SK-N-SH (cell line): ENCODE measurements around the gene MYL2. TPM values are rescaled to one million over a fixed set of nuclear protein-coding genes. Genes with fewer than 3 reads are reported as not detected.

ENCODE experiments used
- CTCF ChIA-PET: fragments of 300-600, 350-600 bp; formaldehyde crosslinking; extraction: SDS; loops from one replicate; lab custom pipeline; 2021; lab: Yijun Ruan, JAX
- POLR2A ChIA-PET: fragments of 350-600 bp; sonication (Branson Sonifier 250); formaldehyde crosslinking; extraction: SDS; loops from one replicate; lab custom pipeline; 2020; ENCODE audit warnings: antibody characterized with exemption, inconsistent platforms; lab: Yijun Ruan, JAX
- DNase-seq: peaks from one replicate; pipeline ENCODE4 v3.0.0; 2012
- H2AFZ ChIP-seq: fragments of 200-600 bp; sonication (generic); 2 replicates; pipeline ENCODE4 v1.8.1; 2016; ENCODE audit warnings: antibody characterized with exemption, mild to moderate bottlenecking, low read depth
- H3F3A ChIP-seq: fragments of 200-600 bp; sonication (generic); replicated peaks from 2 replicates; pipeline ENCODE3; 2016; ENCODE audit warnings: antibody characterized with exemption, mild to moderate bottlenecking; ENCODE audit not compliant: insufficient read depth
- H3K27ac ChIP-seq, 2 experiments: fragments of 200-500 bp in 1 of 2; fragments of 200-600 bp in 1 of 2; sonication (Bioruptor generic) in 1 of 2; sonication (generic), shearing (Covaris generic) in 1 of 2; 2 replicates each; pipeline versions ENCODE4 v1.5.1 to v1.6.1; 2014 to 2016; ENCODE audit warnings: low read depth in 2 of 2, inconsistent platforms in 1 of 2, low read length in 1 of 2, mild to moderate bottlenecking in 1 of 2, mixed read lengths in 1 of 2
- H3K27me3 ChIP-seq: fragments of 200-600 bp; sonication (generic), shearing (Covaris generic); 2 replicates; pipeline ENCODE4 v1.6.1; 2016; ENCODE audit warnings: mixed run types; ENCODE audit not compliant: insufficient read depth
- H3K36me3 ChIP-seq, 2 experiments: fragments of 200-500 bp in 1 of 2; fragments of 200-600 bp in 1 of 2; sonication (Bioruptor generic) in 1 of 2; sonication (generic) in 1 of 2; replicated peaks in 1 of 2; 2 replicates each; pipeline versions ENCODE3 to v1.5.1; 2014 to 2016; ENCODE audit warnings: low read length in 1 of 2, mild to moderate bottlenecking in 1 of 2; ENCODE audit not compliant: insufficient read depth in 2 of 2, control insufficient read depth in 1 of 2
- H3K4me1 ChIP-seq, 2 experiments: fragments of 200-500 bp in 1 of 2; fragments of 200-600 bp in 1 of 2; sonication (Bioruptor generic) in 1 of 2; sonication (generic), shearing (Covaris generic) in 1 of 2; 2 replicates each; pipeline versions ENCODE4 v1.5.1 to v1.6.1; 2014 to 2016; ENCODE audit warnings: low read depth in 1 of 2, low read length in 1 of 2, mixed run types in 1 of 2; ENCODE audit not compliant: insufficient read depth in 2 of 2, control insufficient read depth in 1 of 2
- H3K4me2 ChIP-seq: fragments of 200-600 bp; sonication (generic), shearing (Covaris generic); 2 replicates; pipeline ENCODE4 v1.6.1; 2017; ENCODE audit warnings: mixed run types
- H3K4me3 ChIP-seq, 2 experiments: fragments of 200-500 bp in 1 of 2; fragments of 200-600 bp in 1 of 2; sonication (Bioruptor generic) in 1 of 2; sonication (generic), shearing (Covaris generic) in 1 of 2; 2 replicates each; pipeline versions ENCODE4 v1.5.1 to v1.8.1; 2014 to 2016; ENCODE audit warnings: low read depth in 2 of 2, inconsistent platforms in 1 of 2, low read length in 1 of 2, mild to moderate bottlenecking in 1 of 2, mixed read lengths in 1 of 2, moderate library complexity in 1 of 2
- H3K79me2 ChIP-seq: fragments of 200-600 bp; sonication (generic); 2 replicates; pipeline ENCODE4 v1.8.1; 2017; ENCODE audit warnings: mild to moderate bottlenecking; ENCODE audit not compliant: insufficient read depth
- H3K9ac ChIP-seq: fragments of 200-600 bp; sonication (generic); 2 replicates; pipeline ENCODE4 v1.6.1; 2017; ENCODE audit warnings: mixed run types
- H3K9me2 ChIP-seq: fragments of 200-600 bp; sonication (generic); 2 replicates; pipeline ENCODE4 v1.6.1; 2017; ENCODE audit warnings: mixed run types
- H3K9me3 ChIP-seq: fragments of 200-600 bp; sonication (generic); 2 replicates; pipeline ENCODE4 v1.6.1; 2017; ENCODE audit warnings: mixed run types, mild to moderate bottlenecking, moderate library complexity
- H4K20me1 ChIP-seq: fragments of 200-600 bp; sonication (generic); 2 replicates; pipeline ENCODE4 v1.6.1; 2017; ENCODE audit warnings: mild to moderate bottlenecking, mixed run types; ENCODE audit not compliant: insufficient read depth
- EP300 ChIP-seq, 2 experiments: IDR thresholded peaks; 2 replicates each; pipeline versions ENCODE4 v1.4.0 to v1.6.1; 2012; ENCODE audit warnings: borderline replicate concordance in 1 of 2, low read depth in 1 of 2, low read length in 1 of 2
- FOSL2 ChIP-seq: IDR thresholded peaks from 2 replicates; pipeline ENCODE4 v1.4.0; 2012; ENCODE audit warnings: low read depth, mild to moderate bottlenecking, moderate library complexity, borderline replicate concordance
- GATA2 ChIP-seq: sonication (generic); formaldehyde crosslinking; IDR thresholded peaks from 2 replicates; pipeline ENCODE4 v1.5.0; 2020; ENCODE audit warnings: mild to moderate bottlenecking, missing genetic modification reagents
- MXI1 ChIP-seq: IDR thresholded peaks from 2 replicates; pipeline ENCODE4 v1.6.1; 2012; ENCODE audit warnings: mild to moderate bottlenecking, low read depth, low read length, improper control_type of control experiment
- NRF1 ChIP-seq: IDR thresholded peaks from 2 replicates; pipeline ENCODE4 v1.6.1; 2012; ENCODE audit warnings: low read depth, mild to moderate bottlenecking, low read length
- POLR2AphosphoS5 ChIP-seq: IDR thresholded peaks from 2 replicates; pipeline ENCODE4 v1.6.1; 2012; ENCODE audit warnings: low read depth, low read length
- TCF12 ChIP-seq: IDR thresholded peaks from 2 replicates; pipeline ENCODE4 v1.4.0; 2012
- WGBS: methylation state at CpG from one replicate; pipeline ENCODE4 v1.1.6; 2017; ENCODE audit warnings: low lambda C conversion rate; 5-methylcytosine and 5-hydroxymethylcytosine counted together
- polyA plus RNA-seq, 3 experiments: library from polyadenylated mRNA; depleted of rRNA; stranded (reverse); fragments of >200 nt; gene quantifications; 2 replicates each; pipeline ENCODE4 v1.2.3, GENCODE V29; 2012
- TF ChIP-seq, protein P1 (sequence below): fragments of 150-350 bp; IDR thresholded peaks from 2 replicates; pipeline ENCODE4 v1.6.1; 2017; ENCODE audit warnings: antibody characterized with exemption, low read length, low read depth, borderline replicate concordance
- TF ChIP-seq, protein P2 (sequence below): fragments of 200-600 bp; sonication (generic); IDR thresholded peaks from 2 replicates; pipeline ENCODE4 v1.6.1; 2017; ENCODE audit warnings: antibody characterized with exemption, mild to moderate bottlenecking, moderate library complexity
- TF ChIP-seq, protein P3 (sequence below): IDR thresholded peaks from 2 replicates; pipeline ENCODE4; 2012
- TF ChIP-seq, protein P4 (sequence below): fragments of 150-350 bp; IDR thresholded peaks from 2 replicates; pipeline ENCODE4 v1.6.1; 2016; ENCODE audit warnings: mild to moderate bottlenecking, low read depth, low read length
- TF ChIP-seq, protein P5 (sequence below): IDR thresholded peaks from 2 replicates; pipeline ENCODE4 v1.4.0; 2012; ENCODE audit warnings: low read depth, borderline replicate concordance
- TF ChIP-seq, protein P6 (sequence below): IDR thresholded peaks from 2 replicates; pipeline ENCODE4 v1.4.0; 2012; ENCODE audit warnings: low read depth

MYL2 gene
- polyA plus RNA-seq, 1 of the 3 experiments (the other 2 are of a cell fraction): not detected

DNA sequence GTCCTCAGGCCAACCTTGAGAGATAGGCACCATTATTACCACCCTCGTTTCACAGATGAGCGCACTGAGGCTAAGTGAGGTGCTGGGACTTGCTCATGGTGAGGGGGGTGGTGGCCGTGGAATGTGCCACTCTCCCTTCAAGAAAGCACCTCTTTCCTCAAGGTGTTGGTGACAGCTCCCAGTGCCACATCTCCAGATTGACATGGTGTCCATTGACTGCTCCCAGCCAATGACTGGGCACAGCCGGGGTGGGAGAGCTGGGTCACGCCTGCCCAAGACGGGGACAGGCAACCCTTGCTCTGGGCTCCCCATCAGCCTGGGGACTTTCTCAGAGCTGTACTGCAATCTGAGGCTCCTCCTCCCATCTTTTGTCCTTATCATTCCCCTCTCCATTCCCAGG is 21.0 kb upstream of the MYL2 start:
- no peaks in the 10 kb centered on the region for H3K9me2 ChIP-seq
- TF ChIP-seq TCF12 (no peak), EP300 (IDR thresholded peaks at IDR 0.05; ENCODE audit: borderline replicate concordance in 1 of 2, low read depth in 1 of 2, low read length in 1 of 2) (no peak), FOSL2 (no peak), GATA2 (CRISPR knock-in tag) (no peak), MXI1 (no peak)
- TF ChIP-seq, protein P1, sequence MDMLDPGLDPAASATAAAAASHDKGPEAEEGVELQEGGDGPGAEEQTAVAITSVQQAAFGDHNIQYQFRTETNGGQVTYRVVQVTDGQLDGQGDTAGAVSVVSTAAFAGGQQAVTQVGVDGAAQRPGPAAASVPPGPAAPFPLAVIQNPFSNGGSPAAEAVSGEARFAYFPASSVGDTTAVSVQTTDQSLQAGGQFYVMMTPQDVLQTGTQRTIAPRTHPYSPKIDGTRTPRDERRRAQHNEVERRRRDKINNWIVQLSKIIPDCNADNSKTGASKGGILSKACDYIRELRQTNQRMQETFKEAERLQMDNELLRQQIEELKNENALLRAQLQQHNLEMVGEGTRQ: no peak
- TF ChIP-seq, protein P2, sequence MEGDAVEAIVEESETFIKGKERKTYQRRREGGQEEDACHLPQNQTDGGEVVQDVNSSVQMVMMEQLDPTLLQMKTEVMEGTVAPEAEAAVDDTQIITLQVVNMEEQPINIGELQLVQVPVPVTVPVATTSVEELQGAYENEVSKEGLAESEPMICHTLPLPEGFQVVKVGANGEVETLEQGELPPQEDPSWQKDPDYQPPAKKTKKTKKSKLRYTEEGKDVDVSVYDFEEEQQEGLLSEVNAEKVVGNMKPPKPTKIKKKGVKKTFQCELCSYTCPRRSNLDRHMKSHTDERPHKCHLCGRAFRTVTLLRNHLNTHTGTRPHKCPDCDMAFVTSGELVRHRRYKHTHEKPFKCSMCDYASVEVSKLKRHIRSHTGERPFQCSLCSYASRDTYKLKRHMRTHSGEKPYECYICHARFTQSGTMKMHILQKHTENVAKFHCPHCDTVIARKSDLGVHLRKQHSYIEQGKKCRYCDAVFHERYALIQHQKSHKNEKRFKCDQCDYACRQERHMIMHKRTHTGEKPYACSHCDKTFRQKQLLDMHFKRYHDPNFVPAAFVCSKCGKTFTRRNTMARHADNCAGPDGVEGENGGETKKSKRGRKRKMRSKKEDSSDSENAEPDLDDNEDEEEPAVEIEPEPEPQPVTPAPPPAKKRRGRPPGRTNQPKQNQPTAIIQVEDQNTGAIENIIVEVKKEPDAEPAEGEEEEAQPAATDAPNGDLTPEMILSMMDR: no peak
- TF ChIP-seq, protein P3, sequence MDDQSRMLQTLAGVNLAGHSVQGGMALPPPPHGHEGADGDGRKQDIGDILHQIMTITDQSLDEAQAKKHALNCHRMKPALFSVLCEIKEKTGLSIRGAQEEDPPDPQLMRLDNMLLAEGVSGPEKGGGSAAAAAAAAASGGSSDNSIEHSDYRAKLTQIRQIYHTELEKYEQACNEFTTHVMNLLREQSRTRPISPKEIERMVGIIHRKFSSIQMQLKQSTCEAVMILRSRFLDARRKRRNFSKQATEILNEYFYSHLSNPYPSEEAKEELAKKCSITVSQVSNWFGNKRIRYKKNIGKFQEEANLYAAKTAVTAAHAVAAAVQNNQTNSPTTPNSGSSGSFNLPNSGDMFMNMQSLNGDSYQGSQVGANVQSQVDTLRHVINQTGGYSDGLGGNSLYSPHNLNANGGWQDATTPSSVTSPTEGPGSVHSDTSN: no peak
- no peaks in the 10 kb centered on the region for H3K36me3 ChIP-seq
- H2AFZ ChIP-seq: no peak overlapping the region
- 86% methylated on average over 2 of the region's 6 CpGs for WGBS
- no peak overlapping the region for H3K4me2 ChIP-seq
- no peaks in the 10 kb centered on the region for H3K27me3 ChIP-seq
- H3K4me1 ChIP-seq: no peaks in the 10 kb centered on the region; a peak in 1 of 4 replicates
- no peaks in the 10 kb centered on the region for H3F3A ChIP-seq
- CTCF ChIA-PET: interaction anchor here (0.8 to 2.1 kb wide), 6 partner anchors 10 to 372 kb away, joined by 3 to 5 read pairs (median 4); no protein-coding TSS in a partner anchor
- H4K20me1 ChIP-seq: no peaks in the 10 kb centered on the region
- H3K4me3 ChIP-seq: no peak overlapping the region
- no peak overlapping the region for H3K27ac ChIP-seq
- POLR2A ChIA-PET: no interaction called here
- no peak for DNase-seq
- H3K9me3 ChIP-seq: no peaks in the 10 kb centered on the region
- H3K9ac ChIP-seq: no peak overlapping the region
- no peaks in the 10 kb centered on the region for H3K79me2 ChIP-seq

DNA sequence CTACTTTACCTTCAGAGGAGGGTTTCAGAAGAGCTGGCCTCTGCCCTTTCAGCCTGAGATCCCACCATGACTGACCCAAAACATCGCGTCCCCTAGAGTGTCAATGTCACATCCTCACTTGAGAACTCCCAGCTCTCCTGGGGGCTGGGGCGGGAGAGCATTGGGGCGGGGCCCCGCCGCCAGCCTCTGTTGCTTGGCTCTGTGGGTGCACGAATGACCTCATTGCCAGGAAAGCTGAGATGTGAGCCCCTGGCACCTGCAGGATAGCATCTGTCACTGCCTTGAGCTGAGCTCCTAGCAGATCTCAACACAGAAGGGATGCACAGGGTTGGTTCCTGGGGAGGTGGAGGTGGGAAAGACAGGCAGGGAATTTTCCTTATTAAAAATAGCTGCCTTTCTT is 20.6 kb upstream of the MYL2 start:
- no peak overlapping the region for H3K27ac ChIP-seq
- no peaks in the 10 kb centered on the region for H3K36me3 ChIP-seq
- H3K9ac ChIP-seq: no peak overlapping the region
- no peaks in the 10 kb centered on the region; a peak in 1 of 4 replicates for H3K4me1 ChIP-seq
- H3K9me3 ChIP-seq: no peaks in the 10 kb centered on the region
- H3K9me2 ChIP-seq: no peaks in the 10 kb centered on the region
- H4K20me1 ChIP-seq: no peaks in the 10 kb centered on the region
- H3F3A ChIP-seq: no peaks in the 10 kb centered on the region
- no peak overlapping the region for H3K4me2 ChIP-seq
- no peak for DNase-seq
- ChIA-PET CTCF (interaction anchor here (0.8 to 2.1 kb wide), 7 partner anchors 10 to 372 kb away, joined by 3 to 5 read pairs (median 3); no protein-coding TSS in a partner anchor), POLR2A (no interaction called here)
- H3K79me2 ChIP-seq: no peaks in the 10 kb centered on the region
- WGBS: 67% methylated on average over 3 of the region's 7 CpGs
- H3K4me3 ChIP-seq: no peak overlapping the region
- no peaks in the 10 kb centered on the region for H3K27me3 ChIP-seq
- H2AFZ ChIP-seq: no peak overlapping the region
- TF ChIP-seq, protein P4, sequence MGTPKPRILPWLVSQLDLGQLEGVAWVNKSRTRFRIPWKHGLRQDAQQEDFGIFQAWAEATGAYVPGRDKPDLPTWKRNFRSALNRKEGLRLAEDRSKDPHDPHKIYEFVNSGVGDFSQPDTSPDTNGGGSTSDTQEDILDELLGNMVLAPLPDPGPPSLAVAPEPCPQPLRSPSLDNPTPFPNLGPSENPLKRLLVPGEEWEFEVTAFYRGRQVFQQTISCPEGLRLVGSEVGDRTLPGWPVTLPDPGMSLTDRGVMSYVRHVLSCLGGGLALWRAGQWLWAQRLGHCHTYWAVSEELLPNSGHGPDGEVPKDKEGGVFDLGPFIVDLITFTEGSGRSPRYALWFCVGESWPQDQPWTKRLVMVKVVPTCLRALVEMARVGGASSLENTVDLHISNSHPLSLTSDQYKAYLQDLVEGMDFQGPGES: no peak
- TF ChIP-seq POLR2AphosphoS5 (no peak), NRF1 (no peak), MXI1 (no peak)
- TF ChIP-seq, protein P5, sequence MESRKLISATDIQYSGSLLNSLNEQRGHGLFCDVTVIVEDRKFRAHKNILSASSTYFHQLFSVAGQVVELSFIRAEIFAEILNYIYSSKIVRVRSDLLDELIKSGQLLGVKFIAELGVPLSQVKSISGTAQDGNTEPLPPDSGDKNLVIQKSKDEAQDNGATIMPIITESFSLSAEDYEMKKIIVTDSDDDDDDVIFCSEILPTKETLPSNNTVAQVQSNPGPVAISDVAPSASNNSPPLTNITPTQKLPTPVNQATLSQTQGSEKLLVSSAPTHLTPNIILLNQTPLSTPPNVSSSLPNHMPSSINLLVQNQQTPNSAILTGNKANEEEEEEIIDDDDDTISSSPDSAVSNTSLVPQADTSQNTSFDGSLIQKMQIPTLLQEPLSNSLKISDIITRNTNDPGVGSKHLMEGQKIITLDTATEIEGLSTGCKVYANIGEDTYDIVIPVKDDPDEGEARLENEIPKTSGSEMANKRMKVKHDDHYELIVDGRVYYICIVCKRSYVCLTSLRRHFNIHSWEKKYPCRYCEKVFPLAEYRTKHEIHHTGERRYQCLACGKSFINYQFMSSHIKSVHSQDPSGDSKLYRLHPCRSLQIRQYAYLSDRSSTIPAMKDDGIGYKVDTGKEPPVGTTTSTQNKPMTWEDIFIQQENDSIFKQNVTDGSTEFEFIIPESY: no peak
- TF ChIP-seq, protein P6, sequence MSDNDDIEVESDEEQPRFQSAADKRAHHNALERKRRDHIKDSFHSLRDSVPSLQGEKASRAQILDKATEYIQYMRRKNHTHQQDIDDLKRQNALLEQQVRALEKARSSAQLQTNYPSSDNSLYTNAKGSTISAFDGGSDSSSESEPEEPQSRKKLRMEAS: no peak
